Calu3 (cell line): ENCODE measurements around the gene CFAP299. TPM values are rescaled to one million over a fixed set of nuclear protein-coding genes. Genes with fewer than 3 reads are reported as not detected.

ENCODE experiments used
- BruUV-seq: library from RNA; stranded (reverse); fragments of 400-500 nt; replicated peaks from 2 replicates; lab custom pipeline; 2021; lab: Mats Ljungman, UMichigan
- CTCF ChIA-PET: fragments of 300-600 bp; sonication (Branson Sonifier 250); formaldehyde crosslinking; loops from one replicate; lab custom pipeline; 2022; ENCODE audit warnings: antibody characterized with exemption; lab: Charles Lee
- DNase-seq: peaks from one replicate; pipeline ENCODE4 v3.0.0; 2022
- H3K27ac Mint-ChIP-seq: one replicate; pipeline ENCODE4 v1.8.0; 2022; ENCODE audit warnings: mixed read lengths; ENCODE audit not compliant: unreplicated experiment
- H3K27me3 Mint-ChIP-seq: one replicate; pipeline ENCODE4 v1.8.0; 2022; ENCODE audit warnings: mixed read lengths; ENCODE audit not compliant: unreplicated experiment
- H3K36me3 Mint-ChIP-seq: one replicate; pipeline ENCODE4 v1.8.0; 2022; ENCODE audit warnings: mild to moderate bottlenecking, moderate library complexity, mixed read lengths; ENCODE audit not compliant: insufficient read depth, unreplicated experiment
- H3K4me1 Mint-ChIP-seq: one replicate; pipeline ENCODE4 v1.8.0; 2022; ENCODE audit warnings: mild to moderate bottlenecking, low read depth, mixed read lengths; ENCODE audit not compliant: unreplicated experiment
- H3K4me3 Mint-ChIP-seq: one replicate; pipeline ENCODE4 v1.8.0; 2022; ENCODE audit warnings: mild to moderate bottlenecking, low read depth, moderate library complexity, mixed read lengths; ENCODE audit not compliant: unreplicated experiment
- H3K9me3 Mint-ChIP-seq: one replicate; pipeline ENCODE4 v1.8.0; 2022; ENCODE audit warnings: low read depth, mixed read lengths; ENCODE audit not compliant: unreplicated experiment
- intact Hi-C: fragments of 100-400 bp; cut with micrococcal nuclease; formaldehyde crosslinking; loops from one replicate; pipeline ENCODE4 v1.10.0; 2022; ENCODE audit not compliant: unreplicated experiment
- total RNA-seq: library from RNA; stranded (reverse); gene quantifications from 2 replicates; pipeline ENCODE4 v1.2.3, GENCODE V29; 2022
- TF ChIP-seq, protein P1 (sequence below): fragments of 200-600 bp; IDR thresholded peaks from one replicate; pipeline ENCODE4 v1.8.0; 2022; ENCODE audit warnings: antibody characterized with exemption; ENCODE audit not compliant: unreplicated experiment

Gene CFAP299
- total RNA-seq, 1 experiment from 2014 or later, result not detected

DNA sequence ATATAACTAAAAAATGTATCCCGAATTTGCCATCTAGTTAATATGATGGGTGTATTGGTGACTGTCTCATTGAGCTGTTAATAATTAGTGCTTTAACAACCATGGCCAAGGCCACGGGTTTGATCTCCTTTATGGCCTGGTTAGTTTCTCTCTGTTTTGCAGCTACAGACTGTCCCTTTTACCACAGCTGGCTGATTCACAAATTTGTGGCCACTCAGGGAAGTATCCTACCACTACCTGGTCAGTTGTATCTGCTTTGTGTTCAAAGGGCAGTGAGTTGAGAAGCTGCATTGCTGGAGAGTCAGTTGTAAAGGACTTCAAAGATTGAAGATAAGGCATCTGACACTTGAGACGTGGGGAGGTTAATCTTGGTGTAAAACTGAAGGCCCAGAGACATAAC is 475.9 kb downstream of the CFAP299 start:
- Mint-ChIP-seq H3K36me3 (no peaks in the 10 kb centered on the region), H3K27me3 (no peaks in the 10 kb centered on the region), H3K4me3 (no peak overlapping the region), H3K27ac (no peak overlapping the region), H3K9me3 (no peaks in the 10 kb centered on the region), H3K4me1 (no peaks in the 10 kb centered on the region)
- CTCF ChIA-PET, result no interaction called here
- DNase-seq, result no peak
- TF ChIP-seq, protein P1, sequence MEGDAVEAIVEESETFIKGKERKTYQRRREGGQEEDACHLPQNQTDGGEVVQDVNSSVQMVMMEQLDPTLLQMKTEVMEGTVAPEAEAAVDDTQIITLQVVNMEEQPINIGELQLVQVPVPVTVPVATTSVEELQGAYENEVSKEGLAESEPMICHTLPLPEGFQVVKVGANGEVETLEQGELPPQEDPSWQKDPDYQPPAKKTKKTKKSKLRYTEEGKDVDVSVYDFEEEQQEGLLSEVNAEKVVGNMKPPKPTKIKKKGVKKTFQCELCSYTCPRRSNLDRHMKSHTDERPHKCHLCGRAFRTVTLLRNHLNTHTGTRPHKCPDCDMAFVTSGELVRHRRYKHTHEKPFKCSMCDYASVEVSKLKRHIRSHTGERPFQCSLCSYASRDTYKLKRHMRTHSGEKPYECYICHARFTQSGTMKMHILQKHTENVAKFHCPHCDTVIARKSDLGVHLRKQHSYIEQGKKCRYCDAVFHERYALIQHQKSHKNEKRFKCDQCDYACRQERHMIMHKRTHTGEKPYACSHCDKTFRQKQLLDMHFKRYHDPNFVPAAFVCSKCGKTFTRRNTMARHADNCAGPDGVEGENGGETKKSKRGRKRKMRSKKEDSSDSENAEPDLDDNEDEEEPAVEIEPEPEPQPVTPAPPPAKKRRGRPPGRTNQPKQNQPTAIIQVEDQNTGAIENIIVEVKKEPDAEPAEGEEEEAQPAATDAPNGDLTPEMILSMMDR, result no peak
- BruUV-seq, result no TSS peak
- intact Hi-C loops, result no loop called here

DNA sequence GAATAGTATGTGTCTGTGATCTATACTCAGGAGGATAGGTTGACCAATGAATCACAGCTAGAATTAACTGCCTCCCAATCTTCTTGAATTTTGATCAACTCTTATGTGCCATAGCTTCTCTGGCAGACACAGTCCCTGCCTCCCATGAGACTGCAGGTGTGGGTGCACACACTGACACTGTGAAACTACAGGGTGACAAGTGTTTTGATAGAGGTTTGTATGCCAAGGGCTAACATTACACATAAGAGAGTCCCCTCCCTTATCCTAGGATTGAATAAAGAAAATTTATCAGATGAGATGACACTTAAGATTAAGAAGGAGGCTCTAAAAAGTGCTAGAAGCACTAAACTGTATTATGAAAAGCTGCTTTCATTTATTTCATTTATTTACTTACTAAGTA is 476.6 kb downstream of the CFAP299 start:
- CTCF ChIA-PET, result no interaction called here
- TF ChIP-seq, protein P1, result no peak
- intact Hi-C loops, result no loop called here
- Mint-ChIP-seq H3K4me1 (no peaks in the 10 kb centered on the region), H3K27me3 (no peaks in the 10 kb centered on the region), H3K27ac (no peak overlapping the region), H3K4me3 (no peak overlapping the region), H3K36me3 (no peaks in the 10 kb centered on the region), H3K9me3 (no peaks in the 10 kb centered on the region)
- no peak for DNase-seq
- no TSS peak for BruUV-seq

DNA sequence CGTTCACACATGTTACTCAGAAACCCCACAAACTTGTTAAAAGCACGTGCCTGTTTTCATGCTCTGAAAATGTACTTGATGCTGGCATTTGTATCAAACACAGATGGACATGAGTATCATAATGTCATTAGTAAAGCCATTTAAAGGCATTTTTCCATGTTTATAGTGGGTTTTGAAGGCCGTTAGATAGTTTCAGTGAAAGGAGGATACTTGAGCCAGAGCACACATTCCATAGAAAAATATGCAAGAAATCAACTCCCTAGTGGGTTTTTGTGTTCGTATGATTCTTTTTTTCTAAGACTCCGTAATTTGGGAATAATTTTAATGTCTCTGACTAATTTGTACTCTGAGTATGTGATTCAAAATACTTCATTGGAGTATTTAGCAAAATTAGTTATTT is 478.7 kb downstream of the CFAP299 start:
- Mint-ChIP-seq H3K9me3 (no peaks in the 10 kb centered on the region), H3K4me3 (no peak overlapping the region), H3K4me1 (no peaks in the 10 kb centered on the region), H3K27ac (no peak overlapping the region), H3K27me3 (no peaks in the 10 kb centered on the region), H3K36me3 (no peaks in the 10 kb centered on the region)
- TF ChIP-seq, protein P1, result no peak
- intact Hi-C loops, result no loop called here
- no TSS peak for BruUV-seq
- CTCF ChIA-PET, result no interaction called here
- DNase-seq, result no peak

DNA sequence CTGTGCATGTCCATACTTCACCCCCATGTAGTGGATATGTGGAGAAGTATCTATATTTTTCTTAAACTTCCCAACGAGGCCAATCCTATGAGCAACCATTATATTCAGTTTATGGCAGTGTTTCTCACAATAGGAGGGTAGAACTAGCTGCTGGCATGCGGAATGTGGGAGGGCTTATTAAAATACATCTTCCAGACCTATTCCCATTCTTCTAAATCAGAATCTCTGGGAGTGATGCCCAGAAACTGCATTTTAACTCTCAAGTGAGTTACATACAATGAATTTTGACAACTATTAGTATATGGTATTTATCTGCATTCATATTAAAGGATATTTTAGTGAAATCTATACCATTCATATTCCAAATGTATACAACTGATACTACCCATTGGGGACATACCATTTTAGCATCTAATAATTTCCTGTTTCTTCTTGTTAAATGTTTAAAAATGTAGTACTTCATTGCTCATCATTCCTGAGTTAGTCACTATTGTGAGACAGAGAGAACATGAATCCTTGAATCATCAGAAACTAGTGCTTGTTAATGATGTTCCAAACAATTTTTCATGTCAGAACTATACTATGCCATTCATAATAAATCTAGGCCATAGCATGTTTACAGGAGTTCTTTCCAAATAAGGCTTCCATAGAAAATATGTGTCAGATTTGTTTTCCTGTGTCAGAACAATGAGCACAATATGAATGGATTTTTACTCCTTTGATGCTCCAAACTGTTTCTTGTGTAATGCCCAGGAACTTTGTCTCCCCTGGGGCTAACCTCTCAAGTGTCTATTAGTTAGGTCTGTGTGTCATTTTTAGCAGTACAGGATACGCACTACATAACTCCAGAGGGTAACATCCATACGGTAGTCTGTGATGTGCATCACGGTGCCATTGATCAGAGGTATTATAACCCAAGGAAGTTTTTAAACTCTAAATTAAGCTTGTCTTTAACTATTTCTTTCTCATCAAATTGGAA is 496.1 kb downstream of the CFAP299 start:
- BruUV-seq, result no TSS peak
- H3K27me3 Mint-ChIP-seq, result no peaks in the 10 kb centered on the region
- TF ChIP-seq, protein P1, result no peak
- no peaks in the 10 kb centered on the region for H3K4me1 Mint-ChIP-seq
- no peaks in the 10 kb centered on the region for H3K9me3 Mint-ChIP-seq
- no peak overlapping the region for H3K27ac Mint-ChIP-seq
- intact Hi-C loops, result no loop called here
- CTCF ChIA-PET, result no interaction called here
- H3K4me3 Mint-ChIP-seq, result no peak overlapping the region
- no peaks in the 10 kb centered on the region for H3K36me3 Mint-ChIP-seq
- DNase-seq, result no peak
